HuH-7.5 (cell line): Measurements from ENCODE around the gene HCLS1.
"Not testable (repeated sequence)": the region's sequence is repeated elsewhere in the genome, so short reads cannot be mapped to it uniquely, and the experiment has no call there.

Source experiments
- DNase-seq: peaks from one replicate; pipeline ENCODE4 v3.0.0; 2011; ENCODE audit warnings: low spot score

The HCLS1 gene

DNA sequence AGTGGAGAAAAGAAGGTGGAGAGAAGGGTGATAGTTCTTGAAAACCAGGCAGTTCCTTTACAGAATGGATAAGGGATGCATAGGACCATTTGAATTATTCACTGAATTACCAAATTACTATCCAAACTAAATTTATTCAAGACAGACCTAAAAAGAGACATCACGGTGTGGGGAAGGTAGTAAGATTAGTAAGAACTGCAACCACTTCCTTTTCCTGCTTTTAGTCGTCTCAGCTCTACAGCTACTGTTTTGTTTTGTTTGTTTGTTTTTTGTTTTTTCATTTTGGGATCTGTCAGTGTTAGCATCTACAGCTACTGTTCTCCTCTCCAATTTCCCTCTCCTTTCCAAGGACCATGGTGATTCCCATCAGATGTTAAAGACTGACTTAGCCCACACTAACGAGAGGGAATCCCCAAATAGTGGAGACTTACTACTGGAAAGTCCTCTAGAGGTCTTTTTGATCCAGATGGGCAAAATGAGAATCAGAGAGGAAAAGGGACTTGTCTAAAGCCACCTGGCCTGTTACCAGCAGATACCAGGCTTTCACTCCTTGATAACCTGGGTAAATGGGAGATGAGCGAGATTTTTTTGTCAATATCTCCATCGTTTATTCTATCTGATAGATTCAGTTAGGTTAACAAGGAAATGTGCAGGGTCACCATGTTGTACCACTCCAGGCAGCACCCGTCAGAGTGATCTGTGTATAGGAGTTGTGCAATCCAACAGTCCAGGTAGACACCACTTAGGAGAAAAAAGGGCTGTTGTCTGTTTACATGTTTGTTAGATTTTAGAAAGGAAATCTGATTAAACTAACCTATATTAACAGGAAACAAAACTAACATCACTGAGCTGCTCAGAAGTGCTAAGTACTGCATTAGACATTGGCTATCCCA is 6.0 kb downstream of the HCLS1 start:
- no peak for DNase-seq

DNA sequence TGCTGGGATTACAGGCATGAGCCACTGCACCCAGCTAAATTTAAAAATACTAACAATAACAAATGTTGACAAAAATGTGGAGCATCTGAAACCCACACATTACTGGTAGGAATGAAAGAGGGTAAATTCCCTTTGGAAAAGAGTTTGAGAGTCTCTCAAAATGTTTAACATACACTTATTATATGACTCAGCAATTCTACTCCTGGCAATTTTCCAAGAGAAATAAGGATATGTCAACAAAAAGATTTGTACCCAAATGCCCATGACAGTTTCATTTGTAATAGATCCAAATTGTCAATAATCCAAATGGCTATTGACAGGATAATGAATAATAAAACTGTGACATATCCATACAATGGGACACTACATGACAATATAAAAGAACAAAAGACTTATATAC is 9.0 kb downstream of the HCLS1 start:
- no peak for DNase-seq

DNA sequence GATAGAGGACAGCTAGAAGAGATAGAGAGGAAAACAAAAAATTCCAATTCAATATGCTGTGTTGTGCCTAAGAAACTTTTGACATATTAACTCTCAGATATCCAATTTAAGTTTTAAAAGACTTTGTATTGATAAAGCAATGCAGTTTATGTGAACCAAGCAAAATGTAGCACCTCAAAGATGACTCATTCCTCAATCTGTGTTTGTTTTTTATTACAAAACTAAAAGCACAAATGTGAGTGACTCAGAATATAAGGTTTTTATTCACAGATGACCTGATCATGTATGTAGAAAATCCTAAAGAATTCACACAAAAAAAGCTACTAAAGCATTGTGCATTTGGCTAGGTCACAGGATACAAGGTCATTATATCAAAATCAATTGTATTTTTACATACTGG is 11.1 kb downstream of the HCLS1 start:
- no peak for DNase-seq

DNA sequence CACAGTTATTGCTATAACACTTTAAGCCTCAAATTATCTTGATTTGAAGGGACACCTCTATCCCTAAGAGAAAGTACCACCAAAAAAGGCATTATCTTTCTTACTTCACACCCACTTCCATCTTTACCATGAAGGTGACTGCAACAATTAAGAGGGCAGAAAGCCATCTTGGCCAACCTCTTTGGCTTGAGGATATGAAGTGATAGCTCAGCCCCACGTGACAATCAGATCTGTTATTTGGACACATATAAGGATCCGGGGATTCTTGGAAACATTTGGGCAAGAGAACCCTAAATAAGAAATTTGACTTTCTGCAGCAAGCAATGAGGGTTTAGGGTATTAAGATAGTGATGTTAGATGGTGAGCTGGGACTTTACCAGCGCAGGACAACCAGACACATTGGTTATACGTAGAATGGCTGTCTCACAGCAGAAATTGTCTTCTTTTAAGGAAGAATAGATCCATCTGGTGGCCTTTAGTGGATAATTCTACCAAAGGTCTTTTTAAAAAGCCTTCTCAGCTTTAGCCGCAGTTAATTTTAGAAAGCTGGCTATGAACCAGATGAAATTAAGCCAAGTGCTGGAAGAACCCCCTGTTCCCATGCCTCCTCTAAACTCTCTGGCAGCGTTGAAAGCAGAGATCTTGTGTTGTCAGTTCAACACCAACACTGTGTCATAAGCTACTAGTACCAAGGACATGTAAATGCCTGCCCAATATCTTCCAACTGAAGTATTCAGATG is 12.3 kb downstream of the HCLS1 start:
- no peak for DNase-seq

DNA sequence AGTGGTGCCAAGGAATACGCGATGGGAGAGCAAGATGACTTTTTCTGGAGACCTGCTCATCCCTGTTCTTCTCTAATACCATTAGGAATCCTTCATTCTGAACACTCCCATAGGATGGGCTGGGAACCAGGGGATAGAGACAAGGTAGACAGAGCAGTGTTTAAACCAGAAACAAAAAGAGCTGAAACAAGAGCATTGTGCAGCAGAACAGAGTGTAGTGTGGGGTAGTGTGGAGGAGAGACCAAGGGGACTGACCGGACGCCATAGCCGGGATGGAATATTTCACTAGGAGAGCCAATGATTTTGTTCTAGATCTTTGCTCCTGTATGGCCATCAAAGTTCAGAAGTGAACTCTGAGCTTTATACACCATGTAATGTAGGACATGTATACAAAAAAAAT is 15.6 kb downstream of the HCLS1 start:
- no peak for DNase-seq

DNA sequence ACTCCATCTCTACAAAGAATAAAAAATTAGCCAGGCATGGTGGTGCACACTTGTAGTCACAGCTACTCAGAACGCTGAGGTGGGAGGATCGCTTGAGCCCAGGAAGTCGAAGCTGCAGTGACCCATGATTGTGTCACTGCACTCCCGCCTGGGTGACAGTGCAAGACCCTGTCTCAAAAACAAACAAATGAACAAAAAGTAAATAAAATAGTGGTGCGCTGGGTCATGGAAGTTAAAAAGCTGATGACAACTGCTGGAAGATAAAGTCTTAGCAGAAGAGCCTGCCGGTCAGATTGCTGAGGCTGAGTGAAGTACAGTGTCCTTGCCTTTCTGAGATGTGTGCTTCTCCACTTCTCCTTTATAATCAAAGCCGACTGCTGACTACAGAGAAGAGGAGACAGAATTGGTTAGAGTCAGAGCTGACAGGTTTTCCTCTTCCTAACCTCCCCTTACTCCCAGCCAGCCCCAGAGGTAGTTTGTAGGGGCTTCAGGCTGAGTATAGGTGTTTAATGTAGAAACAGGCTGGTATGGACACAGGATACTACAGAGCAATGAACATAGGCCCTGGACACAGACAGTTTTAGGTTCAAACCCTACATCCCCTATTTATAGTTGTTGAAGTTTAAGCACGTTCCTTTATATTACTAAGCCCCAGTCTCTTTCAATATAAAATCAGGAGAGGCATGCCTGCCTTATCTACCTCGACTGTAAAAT is 17.9 kb downstream of the HCLS1 start:
- no peak for DNase-seq

DNA sequence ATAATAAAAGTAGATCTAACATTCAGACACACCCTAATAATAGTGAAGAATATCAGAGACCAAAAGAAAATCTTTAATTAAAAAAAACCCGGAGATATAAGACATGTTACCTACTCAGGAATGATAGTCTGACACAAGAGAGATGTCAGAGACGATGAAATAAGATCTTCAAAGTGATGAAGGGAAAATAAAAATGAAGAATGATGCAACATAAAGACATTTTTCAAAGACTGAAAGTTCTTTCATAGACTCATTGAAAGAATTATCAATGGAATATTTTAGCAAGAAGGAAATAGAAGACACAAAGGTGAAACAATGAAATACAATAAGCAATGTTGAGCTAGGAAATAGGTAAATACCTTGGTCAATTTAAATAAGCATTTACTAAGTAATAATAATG is 19.6 kb downstream of the HCLS1 start:
- no peak for DNase-seq

DNA sequence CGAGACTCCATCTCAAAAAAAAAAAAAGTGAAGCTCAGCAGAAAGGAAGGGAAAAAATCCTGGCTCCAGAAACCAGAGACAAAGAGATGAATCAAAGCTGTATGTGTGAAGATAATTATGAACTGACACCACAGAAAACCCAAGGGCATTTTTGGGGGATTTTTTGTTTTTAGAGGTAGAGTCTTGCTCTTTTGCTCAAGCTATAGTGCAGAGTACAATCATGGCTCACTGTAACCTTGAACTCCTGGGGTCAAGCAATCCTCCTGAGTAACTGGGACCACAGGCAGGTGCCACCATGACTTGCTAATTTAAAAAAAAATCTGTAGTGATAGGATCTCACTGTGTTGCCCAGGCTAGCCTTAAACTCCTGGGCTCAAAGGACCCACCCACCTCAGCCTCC is 22.8 kb downstream of the HCLS1 start:
- no peak for DNase-seq

DNA sequence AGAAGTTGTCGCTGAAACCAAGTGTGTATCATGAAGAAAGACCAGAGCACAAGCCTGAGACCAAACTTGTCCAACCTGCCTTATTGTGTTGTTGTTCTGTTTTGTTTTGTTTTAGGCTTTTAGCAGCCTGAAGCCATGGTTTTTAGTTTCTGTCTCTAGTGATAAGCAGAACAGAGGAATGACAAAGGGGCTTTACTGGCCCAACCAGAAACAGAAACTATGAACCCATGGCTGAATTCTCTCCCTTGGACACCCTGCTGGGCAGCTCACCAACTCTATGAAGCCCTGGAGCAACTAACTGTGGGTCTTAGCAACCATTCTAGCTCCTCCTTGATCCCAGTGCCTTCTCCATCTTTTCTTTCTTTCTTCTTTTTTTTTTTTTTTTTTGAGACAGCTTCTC is 30.3 kb downstream of the HCLS1 start:
- no peak for DNase-seq

DNA sequence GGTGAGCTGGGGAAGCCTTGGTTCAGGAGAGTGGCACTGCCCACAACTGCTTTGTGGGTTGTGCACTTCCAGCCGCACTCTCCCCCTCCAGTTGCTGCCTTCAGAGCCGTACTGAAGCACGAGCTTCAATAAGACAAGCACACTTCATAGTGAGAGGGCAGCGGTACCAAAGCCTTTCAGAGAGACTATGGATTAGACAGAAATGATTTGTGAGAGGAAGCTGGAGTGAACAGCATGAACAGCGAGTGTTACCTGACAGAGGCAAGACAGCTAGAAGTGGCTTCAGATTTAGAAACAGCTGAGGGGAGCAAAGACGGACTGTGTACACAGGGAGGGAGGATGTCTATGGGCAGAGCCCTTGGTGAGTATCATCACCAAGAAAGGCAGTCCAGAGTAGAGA is 31.1 kb downstream of the HCLS1 start:
- no peak for DNase-seq

DNA sequence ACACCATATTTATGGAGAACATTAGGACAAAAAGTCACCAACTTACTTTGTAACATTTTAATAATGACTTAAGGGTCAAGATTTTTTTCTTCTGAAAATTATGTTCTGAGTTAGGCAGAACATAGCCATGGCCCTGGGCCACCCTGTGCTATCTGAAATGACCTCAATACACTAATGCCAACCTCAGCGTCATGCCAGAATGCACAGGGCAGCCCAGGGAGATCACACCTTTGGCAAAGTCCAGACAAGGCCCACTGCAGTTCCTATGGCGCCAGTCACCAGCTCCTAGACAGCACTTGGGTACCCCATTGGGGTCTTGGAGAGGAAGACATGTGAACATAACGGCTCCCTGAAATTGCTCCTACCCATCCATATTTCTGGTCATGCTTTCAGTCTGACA is 33.1 kb downstream of the HCLS1 start:
- DNase-seq = no peak

DNA sequence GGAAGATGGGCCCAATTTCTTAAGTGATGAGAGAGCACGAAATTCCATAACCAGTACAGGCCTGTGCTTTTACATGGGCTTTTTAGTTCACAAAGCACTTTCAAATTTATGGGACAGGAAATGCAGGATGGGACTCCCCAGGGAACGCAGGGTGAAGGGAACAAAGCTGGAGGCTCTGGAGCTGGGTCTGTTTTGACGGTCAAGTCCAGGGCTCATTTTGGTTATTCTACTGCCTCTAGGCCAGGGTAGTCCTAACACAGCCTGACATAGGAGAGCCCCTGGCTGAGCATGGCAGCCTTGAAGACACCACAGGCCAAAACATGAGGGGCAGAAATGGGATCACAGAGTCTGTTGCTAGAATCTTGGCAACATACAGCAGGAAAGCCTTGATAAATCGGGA is 33.5 kb downstream of the HCLS1 start:
- DNase-seq = no peak

DNA sequence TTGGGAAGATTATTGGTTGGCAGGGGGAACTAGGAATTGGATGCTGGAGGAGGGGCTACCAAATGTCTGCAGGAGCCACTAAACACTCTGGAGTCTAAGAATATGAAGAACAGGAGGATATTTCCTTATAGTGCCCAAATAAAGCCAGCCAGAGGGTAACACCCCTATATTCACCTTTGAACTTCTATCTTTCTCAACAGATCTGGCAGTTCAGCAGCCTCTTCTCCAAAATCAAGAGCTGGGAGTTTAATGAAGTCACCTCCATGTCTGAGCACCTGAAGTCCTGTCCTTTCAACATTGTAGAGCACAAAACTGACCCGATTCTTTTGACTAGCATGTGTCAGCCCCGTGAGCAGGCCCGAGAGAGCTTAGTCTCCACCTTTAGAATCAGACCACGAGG is 34.2 kb downstream of the HCLS1 start:
- DNase-seq = no peak

DNA sequence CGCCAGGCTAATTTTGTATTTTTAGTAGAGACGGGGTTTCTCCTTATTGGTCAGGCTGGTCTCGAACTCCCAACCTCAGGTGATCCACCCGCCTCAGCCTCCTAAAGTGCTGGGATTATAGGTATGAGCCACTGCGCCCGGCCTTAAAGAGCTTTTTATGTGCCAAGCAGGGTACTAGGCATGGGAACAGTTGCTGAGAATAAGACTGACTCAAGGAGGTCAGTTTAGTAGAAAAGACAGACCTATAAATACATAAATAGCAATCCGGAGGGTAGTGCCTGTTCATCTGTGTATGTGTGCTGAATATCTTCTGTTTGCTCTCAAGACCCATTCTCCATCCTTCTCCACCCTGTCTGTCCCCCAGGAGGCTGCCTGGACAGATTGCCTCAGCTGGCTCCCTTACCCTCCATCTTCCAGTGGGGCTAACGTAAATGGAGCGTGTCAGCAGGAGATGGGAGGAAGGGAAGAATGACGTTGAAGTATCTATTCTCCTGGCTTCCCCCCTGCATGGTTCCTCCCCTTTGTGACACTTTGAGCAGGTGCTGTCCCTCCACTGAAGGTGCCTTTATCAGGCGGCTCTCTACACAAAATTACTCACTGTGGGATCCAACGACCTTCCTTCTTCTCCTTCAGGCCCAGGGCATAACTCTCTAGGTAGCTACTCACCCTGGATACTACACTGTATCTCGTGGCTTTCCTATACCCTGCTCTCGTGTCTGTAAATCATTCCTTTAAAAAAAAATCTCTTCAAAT is 36.4 kb downstream of the HCLS1 start:
- no peak for DNase-seq

DNA sequence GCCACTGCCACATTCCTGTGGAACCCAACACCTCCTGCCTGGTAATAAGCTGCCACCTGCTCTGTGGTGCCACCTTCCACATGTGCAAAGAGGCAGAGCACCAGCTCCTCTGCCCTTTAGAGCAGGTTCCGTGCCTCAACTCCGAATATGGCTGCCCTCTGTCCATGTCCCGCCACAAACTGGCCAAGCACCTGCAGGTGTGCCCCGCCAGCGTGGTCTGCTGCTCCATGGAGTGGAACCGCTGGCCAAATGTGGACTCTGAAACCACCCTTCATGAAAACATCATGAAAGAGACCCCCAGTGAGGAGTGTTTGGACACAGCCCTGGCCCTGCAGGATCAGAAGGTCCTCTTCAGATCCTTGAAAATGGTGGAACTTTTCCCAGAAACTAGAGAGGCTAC is 39.2 kb downstream of the HCLS1 start:
- DNase-seq = no peak

DNA sequence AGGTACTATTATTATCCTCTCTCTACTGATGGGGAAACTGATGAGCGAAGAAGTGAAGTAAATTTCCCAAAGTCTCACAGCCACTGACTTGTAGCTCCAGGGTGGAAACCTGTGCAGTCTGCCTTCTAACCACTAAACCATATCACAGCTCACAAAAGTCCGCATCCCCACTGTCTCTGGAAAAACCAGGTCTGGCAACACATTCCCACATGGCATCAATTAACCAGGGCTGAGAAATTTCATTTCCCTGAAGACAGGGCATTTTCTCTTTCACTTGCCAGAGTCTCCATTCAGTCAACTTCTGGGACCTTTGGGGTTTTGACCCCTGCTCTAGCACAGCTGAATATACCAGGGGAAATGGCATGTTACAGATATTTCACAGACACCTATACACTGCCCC is 41.0 kb downstream of the HCLS1 start:
- no peak for DNase-seq

DNA sequence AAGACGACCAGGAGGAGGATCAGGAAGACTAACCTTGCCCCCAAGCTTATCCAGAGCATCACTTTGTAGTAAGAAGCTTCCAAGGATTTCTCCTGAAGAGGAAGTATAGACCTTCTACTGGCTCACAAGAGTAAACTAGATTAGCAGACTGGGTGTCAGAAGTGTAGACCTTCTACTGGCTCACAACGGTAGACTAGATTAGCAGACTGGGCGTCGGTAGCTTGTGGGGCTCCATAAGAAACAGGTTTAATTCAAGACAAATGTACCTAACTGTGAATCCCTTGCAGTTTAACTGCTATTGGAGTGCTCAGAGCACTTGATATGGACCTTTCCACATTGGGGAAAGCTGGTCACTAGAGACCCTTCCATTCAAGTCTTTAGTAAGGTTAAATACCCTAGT is 54.6 kb downstream of the HCLS1 start:
- DNase-seq = no peak

DNA sequence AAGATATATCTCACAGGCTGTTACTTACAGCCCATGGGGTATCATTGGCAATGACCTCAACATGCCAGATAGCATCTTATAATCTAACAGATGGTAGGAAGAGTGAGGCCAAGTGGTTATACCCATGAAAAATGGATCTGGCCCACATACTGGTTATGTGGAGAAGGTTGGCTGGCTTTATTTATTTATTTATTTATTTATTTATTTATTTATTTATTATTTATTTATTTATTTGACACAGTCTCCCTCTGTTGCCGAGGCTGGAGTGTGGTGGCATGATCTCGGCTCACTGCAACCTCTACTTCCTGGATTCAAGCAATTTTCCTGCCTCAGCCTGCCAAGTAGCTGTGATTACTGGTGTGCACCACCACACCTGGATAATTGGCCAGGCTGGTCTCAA is 55.9 kb downstream of the HCLS1 start:
- no peak for DNase-seq

DNA sequence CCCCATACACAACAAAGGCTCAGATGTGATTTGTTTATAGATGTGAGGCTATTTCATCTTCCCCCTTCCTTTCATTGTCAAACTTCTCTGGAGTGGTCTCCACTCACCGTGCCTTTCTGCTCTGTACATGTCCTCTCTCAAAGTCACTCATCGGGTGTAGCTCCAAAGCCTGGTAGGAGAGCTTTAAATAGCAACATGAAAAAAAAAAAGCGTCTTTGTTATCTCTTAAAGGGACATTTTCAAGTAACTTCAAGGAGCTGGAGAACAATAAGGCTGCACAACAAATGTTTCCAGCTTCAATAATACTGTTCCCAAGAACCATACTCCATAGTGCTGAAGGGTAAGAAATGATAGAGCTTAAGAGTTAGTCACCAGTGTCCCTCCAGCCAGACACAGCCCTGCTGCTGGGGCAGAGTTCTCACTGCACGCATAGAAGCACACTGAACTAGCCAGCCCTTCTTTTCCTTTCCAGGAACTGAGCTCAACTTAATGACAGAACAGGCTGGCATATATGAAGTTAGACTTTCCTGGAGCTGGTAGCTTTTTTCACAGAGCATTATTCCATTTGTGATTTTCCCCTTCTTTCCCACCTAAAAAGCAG is 59.4 kb downstream of the HCLS1 start:
- no peak for DNase-seq

DNA sequence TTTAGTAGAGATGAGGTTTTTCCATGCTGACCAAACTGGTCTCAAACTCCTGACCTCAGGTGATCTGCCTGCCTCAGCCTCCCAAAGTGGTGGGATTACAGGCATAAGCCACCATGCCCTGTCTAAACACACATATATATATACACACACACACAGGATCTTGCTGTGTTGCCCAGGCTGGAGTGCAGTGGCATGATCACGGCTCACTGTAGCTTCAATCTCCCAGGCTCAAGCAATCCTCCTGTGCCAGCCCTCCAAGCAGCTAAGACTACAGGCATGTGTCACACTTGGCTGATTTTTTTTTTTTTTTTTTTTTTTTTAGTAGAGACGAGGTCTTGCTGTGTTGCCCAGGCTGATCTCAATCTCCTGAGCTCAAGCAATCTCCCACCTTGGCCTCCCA is 60.8 kb downstream of the HCLS1 start:
- DNase-seq = not testable (repeated sequence)

DNA sequence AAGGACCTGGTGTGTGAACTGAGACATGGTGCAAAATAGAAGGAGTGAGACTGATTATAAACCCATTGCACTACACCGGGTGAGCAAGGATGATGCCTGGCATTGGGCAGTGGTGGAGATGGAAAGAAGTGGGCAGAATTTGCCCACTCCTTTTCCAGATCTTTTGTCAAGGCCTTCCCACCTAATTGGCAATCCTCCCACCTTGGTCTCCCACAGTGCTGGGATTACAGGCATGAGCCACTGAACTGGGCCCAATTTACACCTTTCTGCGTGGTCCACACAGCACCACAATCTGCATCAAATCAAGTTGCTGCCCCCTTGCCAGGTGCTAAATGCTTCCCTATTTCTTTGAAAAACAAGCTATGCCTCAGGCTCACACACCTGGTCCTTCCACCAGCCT is 62.1 kb downstream of the HCLS1 start:
- DNase-seq = no peak
